H1 (cell line): Measurements from ENCODE around the gene ORMDL2. TPM values are rescaled to one million over a fixed set of nuclear protein-coding genes. Genes with fewer than 3 reads are reported as not detected.

Experiments used
- KDM5A ChIP-seq: fragments of 200-600 bp; IDR thresholded peaks from 2 replicates; pipeline ENCODE4 v1.7.1; 2012; ENCODE audit warnings: mild to moderate bottlenecking, low read length, inconsistent platforms, mixed read lengths
- POU5F1 ChIP-seq: IDR thresholded peaks from 2 replicates; pipeline ENCODE4 v1.6.1; 2011; ENCODE audit warnings: low read depth, mild to moderate bottlenecking, low read length, moderate library complexity
- polyA plus RNA-seq, 7 experiments: library from polyadenylated mRNA; depleted of rRNA in 3 of 7; stranded (reverse) in 5 of 7; unstranded in 2 of 7; fragments of >200 nt in 5 of 7; fragments of 200-250 nt in 2 of 7; gene quantifications; 1 replicate in 5 of 7; 2 replicates in 1 of 7; 4 replicates in 1 of 7; pipeline versions ENCODE4 v1.2.1 to v1.2.3, GENCODE V29; 2011 to 2013; ENCODE audit warnings: missing spikeins in 2 of 7, mixed read lengths in 2 of 7
- total RNA-seq: library from RNA; stranded (reverse); fragmentation: NEBNext Ultra II Directional; extraction: Animal tissue kit (Norgen Biotek cat#: 25700); gene quantifications from 2 replicates; pipeline ENCODE4 v1.2.1, GENCODE V29; 2021
- TF ChIP-seq, protein P1 (sequence below): fragments of 300-600 bp; sonication (generic); IDR thresholded peaks from 2 replicates; pipeline ENCODE4 v1.7.1; 2012; ENCODE audit warnings: low read length, moderate library complexity, mild to moderate bottlenecking, inconsistent platforms; ENCODE audit not compliant: insufficient replicate concordance

ORMDL2 gene
- total and polyA plus RNA-seq, 2 of the 8 experiments (the other 6 are each of a cell fraction or from before 2014, with no cell fraction given) = 39.0 to 65.6 TPM

DNA sequence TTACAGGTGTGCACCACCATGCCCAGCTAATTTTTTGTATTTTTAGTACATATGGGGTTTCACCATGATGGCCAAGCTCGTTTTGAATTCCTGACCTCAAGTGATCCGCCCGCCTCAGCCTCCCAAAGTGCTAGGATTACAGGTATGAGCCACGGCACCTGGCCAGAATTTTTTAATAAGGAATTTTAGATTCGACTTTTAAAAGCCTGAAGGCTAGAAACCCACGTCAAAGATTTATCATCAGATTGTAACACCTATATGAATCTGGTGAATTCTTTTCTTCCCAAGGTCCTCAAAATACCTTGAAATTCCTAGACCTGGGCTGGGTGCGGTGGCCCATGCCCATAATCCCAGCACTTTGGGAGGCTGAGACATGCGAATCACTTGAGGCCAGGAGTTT lies 43.6 kb downstream of the ORMDL2 start (continued):
- TF ChIP-seq POU5F1 (no peak), KDM5A (no peak)
- TF ChIP-seq, protein P1, sequence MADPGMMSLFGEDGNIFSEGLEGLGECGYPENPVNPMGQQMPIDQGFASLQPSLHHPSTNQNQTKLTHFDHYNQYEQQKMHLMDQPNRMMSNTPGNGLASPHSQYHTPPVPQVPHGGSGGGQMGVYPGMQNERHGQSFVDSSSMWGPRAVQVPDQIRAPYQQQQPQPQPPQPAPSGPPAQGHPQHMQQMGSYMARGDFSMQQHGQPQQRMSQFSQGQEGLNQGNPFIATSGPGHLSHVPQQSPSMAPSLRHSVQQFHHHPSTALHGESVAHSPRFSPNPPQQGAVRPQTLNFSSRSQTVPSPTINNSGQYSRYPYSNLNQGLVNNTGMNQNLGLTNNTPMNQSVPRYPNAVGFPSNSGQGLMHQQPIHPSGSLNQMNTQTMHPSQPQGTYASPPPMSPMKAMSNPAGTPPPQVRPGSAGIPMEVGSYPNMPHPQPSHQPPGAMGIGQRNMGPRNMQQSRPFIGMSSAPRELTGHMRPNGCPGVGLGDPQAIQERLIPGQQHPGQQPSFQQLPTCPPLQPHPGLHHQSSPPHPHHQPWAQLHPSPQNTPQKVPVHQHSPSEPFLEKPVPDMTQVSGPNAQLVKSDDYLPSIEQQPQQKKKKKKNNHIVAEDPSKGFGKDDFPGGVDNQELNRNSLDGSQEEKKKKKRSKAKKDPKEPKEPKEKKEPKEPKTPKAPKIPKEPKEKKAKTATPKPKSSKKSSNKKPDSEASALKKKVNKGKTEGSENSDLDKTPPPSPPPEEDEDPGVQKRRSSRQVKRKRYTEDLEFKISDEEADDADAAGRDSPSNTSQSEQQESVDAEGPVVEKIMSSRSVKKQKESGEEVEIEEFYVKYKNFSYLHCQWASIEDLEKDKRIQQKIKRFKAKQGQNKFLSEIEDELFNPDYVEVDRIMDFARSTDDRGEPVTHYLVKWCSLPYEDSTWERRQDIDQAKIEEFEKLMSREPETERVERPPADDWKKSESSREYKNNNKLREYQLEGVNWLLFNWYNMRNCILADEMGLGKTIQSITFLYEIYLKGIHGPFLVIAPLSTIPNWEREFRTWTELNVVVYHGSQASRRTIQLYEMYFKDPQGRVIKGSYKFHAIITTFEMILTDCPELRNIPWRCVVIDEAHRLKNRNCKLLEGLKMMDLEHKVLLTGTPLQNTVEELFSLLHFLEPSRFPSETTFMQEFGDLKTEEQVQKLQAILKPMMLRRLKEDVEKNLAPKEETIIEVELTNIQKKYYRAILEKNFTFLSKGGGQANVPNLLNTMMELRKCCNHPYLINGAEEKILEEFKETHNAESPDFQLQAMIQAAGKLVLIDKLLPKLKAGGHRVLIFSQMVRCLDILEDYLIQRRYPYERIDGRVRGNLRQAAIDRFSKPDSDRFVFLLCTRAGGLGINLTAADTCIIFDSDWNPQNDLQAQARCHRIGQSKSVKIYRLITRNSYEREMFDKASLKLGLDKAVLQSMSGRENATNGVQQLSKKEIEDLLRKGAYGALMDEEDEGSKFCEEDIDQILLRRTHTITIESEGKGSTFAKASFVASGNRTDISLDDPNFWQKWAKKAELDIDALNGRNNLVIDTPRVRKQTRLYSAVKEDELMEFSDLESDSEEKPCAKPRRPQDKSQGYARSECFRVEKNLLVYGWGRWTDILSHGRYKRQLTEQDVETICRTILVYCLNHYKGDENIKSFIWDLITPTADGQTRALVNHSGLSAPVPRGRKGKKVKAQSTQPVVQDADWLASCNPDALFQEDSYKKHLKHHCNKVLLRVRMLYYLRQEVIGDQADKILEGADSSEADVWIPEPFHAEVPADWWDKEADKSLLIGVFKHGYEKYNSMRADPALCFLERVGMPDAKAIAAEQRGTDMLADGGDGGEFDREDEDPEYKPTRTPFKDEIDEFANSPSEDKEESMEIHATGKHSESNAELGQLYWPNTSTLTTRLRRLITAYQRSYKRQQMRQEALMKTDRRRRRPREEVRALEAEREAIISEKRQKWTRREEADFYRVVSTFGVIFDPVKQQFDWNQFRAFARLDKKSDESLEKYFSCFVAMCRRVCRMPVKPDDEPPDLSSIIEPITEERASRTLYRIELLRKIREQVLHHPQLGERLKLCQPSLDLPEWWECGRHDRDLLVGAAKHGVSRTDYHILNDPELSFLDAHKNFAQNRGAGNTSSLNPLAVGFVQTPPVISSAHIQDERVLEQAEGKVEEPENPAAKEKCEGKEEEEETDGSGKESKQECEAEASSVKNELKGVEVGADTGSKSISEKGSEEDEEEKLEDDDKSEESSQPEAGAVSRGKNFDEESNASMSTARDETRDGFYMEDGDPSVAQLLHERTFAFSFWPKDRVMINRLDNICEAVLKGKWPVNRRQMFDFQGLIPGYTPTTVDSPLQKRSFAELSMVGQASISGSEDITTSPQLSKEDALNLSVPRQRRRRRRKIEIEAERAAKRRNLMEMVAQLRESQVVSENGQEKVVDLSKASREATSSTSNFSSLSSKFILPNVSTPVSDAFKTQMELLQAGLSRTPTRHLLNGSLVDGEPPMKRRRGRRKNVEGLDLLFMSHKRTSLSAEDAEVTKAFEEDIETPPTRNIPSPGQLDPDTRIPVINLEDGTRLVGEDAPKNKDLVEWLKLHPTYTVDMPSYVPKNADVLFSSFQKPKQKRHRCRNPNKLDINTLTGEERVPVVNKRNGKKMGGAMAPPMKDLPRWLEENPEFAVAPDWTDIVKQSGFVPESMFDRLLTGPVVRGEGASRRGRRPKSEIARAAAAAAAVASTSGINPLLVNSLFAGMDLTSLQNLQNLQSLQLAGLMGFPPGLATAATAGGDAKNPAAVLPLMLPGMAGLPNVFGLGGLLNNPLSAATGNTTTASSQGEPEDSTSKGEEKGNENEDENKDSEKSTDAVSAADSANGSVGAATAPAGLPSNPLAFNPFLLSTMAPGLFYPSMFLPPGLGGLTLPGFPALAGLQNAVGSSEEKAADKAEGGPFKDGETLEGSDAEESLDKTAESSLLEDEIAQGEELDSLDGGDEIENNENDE = no peak
- TF ChIP-seq, all 59 proteins: peak for 0
